Naive thymus-derived CD8-positive, alpha-beta T cell (primary cell): ENCODE results near the gene FAM20C. TPM values are rescaled to one million over a fixed set of nuclear protein-coding genes. Genes with fewer than 3 reads are reported as not detected.
A peak's percentile ranks its signal among the peaks of the same experiment; 100 is the strongest.
"Not testable (repeated sequence)": the region's sequence is repeated elsewhere in the genome, so short reads cannot be mapped to it uniquely, and the experiment has no call there.

ENCODE experiments used
- ATAC-seq, 2 donors: fragments of 150-1000 bp; cut with Tn5 transposase in 1 of 2; sonication (Bioruptor Pico), chemical (Tn5 transposase) in 1 of 2; 1 replicate in 1 of 2; 2 replicates in 1 of 2; pipeline ENCODE4 v1.10.0; 2021; ENCODE audit warnings: mild to moderate bottlenecking in 2 of 2, moderate library complexity in 2 of 2
- POLR2A ChIA-PET: fragments of 350-600 bp; sonication (Branson Sonifier 250); formaldehyde crosslinking; loops from one replicate; lab custom pipeline; 2021; ENCODE audit warnings: antibody characterized with exemption; lab: Charles Lee
- DNase-seq, 10 donors: peaks; one replicate each; pipeline versions ENCODE4 v3.0.0 to v3.0.0-alpha.2; 2020 to 2022
- H3K27ac Mint-ChIP-seq, 10 donors: one replicate each; pipeline ENCODE4 v1.8.0; 2020 to 2022; ENCODE audit warnings: mild to moderate bottlenecking in 10 of 10, mixed read lengths in 10 of 10, moderate library complexity in 4 of 10, inconsistent platforms in 1 of 10
- H3K27me3 Mint-ChIP-seq, 5 donors: one replicate each; pipeline ENCODE4 v1.8.0; 2021 to 2022; ENCODE audit warnings: mixed read lengths in 5 of 5
- H3K36me3 Mint-ChIP-seq, 3 donors: one replicate each; pipeline ENCODE4 v1.8.0; 2020 to 2022; ENCODE audit warnings: mixed read lengths in 3 of 3, mild to moderate bottlenecking in 2 of 3, inconsistent platforms in 1 of 3
- H3K4me1 Mint-ChIP-seq, 4 donors: one replicate each; pipeline ENCODE4 v1.8.0; 2021 to 2022; ENCODE audit warnings: mixed read lengths in 4 of 4
- H3K4me3 Mint-ChIP-seq, 10 donors: one replicate each; pipeline ENCODE4 v1.8.0; 2020 to 2022; ENCODE audit warnings: mild to moderate bottlenecking in 10 of 10, mixed read lengths in 10 of 10, moderate library complexity in 6 of 10, inconsistent platforms in 1 of 10
- H3K9me3 Mint-ChIP-seq, 9 donors: one replicate each; pipeline ENCODE4 v1.8.0; 2020 to 2022; ENCODE audit warnings: mixed read lengths in 9 of 9, mild to moderate bottlenecking in 3 of 9, inconsistent platforms in 1 of 9, moderate library complexity in 1 of 9
- polyA plus RNA-seq, 3 donors: library from polyadenylated mRNA; unstranded; fragments of 300-500 nt; fragmentation: Illumina TruSeq; gene quantifications; one replicate each; pipeline ENCODE4 v1.2.3, GENCODE V29; 2021
- total RNA-seq, 8 experiments: library from RNA in 2 of 8; stranded (reverse) in 2 of 8; gene quantifications; one replicate each; pipeline ENCODE4 v1.2.3 and lab custom pipeline; 2021 to 2026

The FAM20C gene
- total and polyA plus RNA-seq, 5 experiments from 2014 or later = 0.60 to 0.66 TPM; not detected in 3

DNA sequence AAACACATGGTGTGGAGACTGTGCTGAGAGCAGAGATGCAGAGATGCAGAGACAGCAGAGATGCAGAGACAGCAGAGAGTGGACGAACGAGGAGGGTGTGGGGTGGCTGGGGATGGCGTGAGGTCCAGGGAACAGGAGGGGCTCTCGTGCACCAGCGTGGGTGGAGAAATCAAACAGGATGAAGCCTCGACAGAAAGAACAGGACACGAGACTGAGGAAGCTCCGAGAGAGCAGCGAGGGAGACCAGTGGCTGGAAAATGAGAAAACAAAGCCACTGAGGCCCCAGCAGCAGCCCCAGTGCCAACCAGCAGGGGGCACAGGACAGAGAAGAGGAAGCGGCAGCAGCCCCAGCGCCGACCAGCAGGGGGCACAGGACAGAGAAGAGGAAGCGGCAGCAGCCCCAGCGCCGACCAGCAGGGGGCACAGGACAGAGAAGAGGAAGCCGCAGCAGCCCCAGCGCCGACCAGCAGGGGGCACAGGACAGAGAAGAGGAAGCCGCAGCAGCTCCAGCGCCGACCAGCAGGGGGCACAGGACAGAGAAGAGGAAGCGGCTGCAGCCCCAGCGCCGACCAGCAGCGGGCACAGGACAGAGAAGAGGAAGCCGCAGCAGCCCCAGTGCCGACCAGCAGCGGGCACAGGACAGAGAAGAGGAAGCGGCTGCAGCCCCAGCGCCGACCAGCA, 70.4 kb downstream of the FAM20C start:
- H3K4me1 Mint-ChIP-seq, H3K36me3 Mint-ChIP-seq, ATAC-seq, H3K27me3 Mint-ChIP-seq, H3K9me3 Mint-ChIP-seq, POLR2A ChIA-PET: not testable (repeated sequence)
- peak overlapping the region in 2 of 10 donors; percentile 62 to 67 for H3K4me3 Mint-ChIP-seq
- peak overlapping the region in 3 of 10 donors; percentile 62 to 92 (median 79) for H3K27ac Mint-ChIP-seq
- peak in 6 of 10 donors; percentile 17 to 48 (median 28) for DNase-seq

DNA sequence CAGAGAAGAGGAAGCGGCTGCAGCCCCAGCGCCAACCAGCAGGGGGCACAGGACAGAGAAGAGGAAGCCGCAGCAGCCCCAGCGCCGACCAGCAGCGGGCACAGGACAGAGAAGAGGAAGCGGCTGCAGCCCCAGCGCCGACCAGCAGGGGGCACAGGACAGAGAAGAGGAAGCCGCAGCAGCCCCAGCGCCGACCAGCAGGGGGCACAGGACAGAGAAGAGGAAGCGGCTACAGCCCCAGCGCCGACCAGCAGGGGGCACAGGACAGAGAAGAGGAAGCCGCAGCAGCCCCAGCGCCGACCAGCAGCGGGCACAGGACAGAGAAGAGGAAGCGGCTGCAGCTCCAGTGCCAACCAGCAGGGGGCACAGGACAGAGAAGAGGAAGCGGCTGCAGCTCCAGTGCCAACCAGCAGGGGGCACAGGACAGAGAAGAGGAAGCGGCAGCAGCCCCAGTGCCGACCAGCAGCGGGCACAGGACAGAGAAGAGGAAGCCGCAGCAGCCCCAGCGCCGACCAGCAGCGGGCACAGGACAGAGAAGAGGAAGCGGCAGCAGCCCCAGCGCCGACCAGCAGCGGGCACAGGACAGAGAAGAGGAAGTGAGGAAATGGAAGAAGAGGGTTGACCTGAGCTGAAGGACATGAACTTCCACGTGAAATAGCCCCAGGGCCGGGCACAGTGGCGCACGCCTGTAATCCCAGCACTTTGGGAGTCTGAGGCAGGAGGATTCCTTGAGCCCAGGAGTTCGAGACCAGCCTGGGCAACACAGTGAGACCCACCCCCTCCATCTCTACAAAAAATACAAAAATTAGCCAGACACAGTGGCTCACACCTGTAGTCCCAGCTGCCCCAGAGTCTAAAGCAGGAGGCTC, 71.3 kb downstream of the FAM20C start:
- H3K9me3 Mint-ChIP-seq, POLR2A ChIA-PET, H3K4me1 Mint-ChIP-seq, H3K36me3 Mint-ChIP-seq, H3K27me3 Mint-ChIP-seq, ATAC-seq: not testable (repeated sequence)
- DNase-seq = peak in 9 of 10 donors; percentile 19 to 83 (median 50)
- peak overlapping the region in 1 of 10 donors; percentile 43 for H3K27ac Mint-ChIP-seq
- peak overlapping the region in 3 of 10 donors; percentile 29 to 73 (median 48) for H3K4me3 Mint-ChIP-seq

DNA sequence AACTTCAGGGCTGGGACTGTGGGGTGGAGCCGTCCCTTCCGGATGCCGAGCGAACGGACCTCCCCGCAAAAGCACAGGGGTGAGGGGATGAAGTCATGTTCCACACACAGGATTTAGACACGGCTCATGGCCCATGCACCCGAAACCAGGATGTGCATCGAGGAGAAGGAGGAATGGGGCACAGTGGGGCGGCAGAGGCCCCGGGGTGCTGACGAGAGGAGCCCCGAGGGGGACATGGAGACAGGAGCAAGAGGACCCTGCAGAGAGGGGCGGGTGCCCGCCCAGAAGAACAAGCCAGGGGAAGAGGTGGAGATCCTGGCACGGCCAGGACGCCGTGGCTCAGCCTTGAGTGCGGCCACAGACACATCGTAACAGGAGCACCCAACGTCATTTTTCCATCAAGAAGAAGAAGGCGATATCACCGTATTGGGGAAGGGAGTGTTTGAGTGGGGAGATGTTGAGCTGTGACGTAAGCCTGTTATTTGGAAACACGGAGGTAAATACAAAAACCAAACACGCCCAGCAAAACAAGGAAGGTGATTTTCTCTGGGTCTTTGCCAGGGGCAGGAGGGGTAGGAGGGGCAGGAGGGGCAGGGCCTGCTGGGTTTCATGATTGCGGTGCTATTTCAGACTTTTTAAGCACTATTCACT, 72.3 kb downstream of the FAM20C start:
- peak in 1 of 10 donors; percentile 20 for DNase-seq
- ATAC-seq = no peak
- H3K27ac Mint-ChIP-seq = peak overlapping the region in 1 of 10 donors; percentile 78
- H3K36me3 Mint-ChIP-seq = no peaks in the 10 kb centered on the region
- H3K4me3 Mint-ChIP-seq = peak overlapping the region in 1 of 10 donors; percentile 60
- POLR2A ChIA-PET = no interaction called here
- no peaks in the 10 kb centered on the region for H3K27me3 Mint-ChIP-seq
- peaks cover 0 to 9% (median 6%) of the 10 kb centered on the region in 4 donors for H3K4me1 Mint-ChIP-seq
- H3K9me3 Mint-ChIP-seq = peaks cover 0 to 7% (median 0%) of the 10 kb centered on the region in 9 donors

DNA sequence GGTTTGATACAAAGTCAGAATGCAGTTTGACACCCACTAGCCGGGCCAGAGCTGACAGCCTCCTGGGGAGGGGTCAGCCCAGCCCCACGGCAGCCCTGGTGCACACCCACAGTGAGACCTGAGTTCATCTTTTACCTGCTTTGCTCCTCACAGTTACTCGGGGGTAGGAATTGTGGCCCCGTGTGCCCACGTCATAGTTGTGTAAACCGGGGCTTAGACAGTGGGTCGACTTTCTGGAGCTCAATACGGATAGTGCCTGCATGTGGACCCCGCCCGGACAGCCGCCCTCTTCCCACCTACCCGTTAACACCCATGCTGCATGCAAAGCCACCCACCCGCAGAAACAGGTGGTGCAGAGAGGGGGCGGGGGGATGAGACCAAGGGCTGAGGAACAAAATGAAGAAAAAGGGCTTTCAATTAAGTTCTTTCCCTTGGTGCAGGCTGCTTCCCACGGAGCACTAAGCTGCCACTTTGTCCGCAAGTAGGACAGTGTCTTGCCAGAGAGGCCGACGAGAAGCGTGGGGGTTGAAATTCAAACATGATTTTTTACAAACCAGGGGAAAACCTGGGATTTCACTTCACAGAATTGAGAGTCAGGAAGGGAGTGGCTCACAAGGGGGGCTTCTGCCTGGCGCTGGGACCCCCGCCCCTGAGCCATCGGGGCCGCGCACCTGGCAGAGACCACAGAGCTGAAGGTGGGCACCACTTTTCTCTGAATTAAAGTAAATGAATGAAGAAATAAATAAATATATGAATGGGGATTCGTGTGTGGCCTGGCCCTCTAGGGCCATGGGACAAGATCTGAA, 73.0 kb downstream of the FAM20C start:
- Mint-ChIP-seq H3K27ac (peak overlapping the region in 2 of 10 donors; percentile 13 to 78), H3K27me3 (no peaks in the 10 kb centered on the region), H3K9me3 (peaks cover 0 to 7% (median 0%) of the 10 kb centered on the region in 9 donors)

DNA sequence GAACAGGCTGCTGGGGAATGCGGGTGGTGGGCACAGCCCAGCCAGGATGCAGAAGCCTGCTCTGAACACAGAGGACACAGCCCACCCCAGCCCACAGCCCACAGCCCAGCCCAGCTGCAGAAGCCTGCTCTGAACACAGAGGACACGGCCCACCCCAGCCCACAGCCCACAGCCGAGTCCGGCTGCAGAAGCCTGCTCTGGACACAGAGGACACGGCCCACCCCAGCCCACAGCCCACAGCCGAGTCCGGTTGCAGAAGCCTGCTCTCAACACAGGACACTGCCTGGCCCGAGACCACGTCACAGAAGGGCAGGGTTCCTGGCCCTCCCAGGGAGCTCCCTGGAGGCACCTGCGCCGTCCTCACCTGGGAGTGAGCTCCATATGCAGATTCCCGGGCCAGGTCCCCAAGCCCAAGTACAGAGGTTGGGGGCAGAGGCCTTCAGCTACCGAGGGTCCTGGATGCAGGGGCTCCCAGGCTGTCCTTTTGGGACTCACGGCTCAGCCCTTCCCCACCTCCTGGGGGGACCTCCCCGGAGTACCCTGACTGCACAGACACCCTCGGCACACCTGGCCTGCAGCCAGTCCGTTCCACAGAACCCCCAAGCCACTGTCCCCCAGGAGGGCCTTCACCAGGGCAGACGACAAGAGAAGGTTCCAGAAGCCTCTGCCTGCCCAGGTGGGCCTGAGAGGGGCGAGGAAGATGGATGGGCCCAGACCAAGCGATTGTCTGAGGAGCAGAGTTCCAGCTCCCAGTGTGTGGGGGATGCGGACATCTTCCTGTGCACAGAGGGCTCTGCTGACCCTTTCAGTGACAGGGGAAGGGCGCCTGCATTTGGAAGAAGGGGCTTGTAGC, 73.9 kb downstream of the FAM20C start:
- POLR2A ChIA-PET = no interaction called here
- peaks cover 0 to 9% (median 6%) of the 10 kb centered on the region in 4 donors for H3K4me1 Mint-ChIP-seq

More for the DNA sequence above, 73.0 kb downstream of the FAM20C start:
- ATAC-seq = no peak
- no peak overlapping the region for H3K4me3 Mint-ChIP-seq
- POLR2A ChIA-PET = no interaction called here
- no peaks in the 10 kb centered on the region for H3K36me3 Mint-ChIP-seq
- peak in 1 of 10 donors; percentile 56 for DNase-seq
- peaks cover 0 to 9% (median 6%) of the 10 kb centered on the region in 4 donors for H3K4me1 Mint-ChIP-seq

DNA sequence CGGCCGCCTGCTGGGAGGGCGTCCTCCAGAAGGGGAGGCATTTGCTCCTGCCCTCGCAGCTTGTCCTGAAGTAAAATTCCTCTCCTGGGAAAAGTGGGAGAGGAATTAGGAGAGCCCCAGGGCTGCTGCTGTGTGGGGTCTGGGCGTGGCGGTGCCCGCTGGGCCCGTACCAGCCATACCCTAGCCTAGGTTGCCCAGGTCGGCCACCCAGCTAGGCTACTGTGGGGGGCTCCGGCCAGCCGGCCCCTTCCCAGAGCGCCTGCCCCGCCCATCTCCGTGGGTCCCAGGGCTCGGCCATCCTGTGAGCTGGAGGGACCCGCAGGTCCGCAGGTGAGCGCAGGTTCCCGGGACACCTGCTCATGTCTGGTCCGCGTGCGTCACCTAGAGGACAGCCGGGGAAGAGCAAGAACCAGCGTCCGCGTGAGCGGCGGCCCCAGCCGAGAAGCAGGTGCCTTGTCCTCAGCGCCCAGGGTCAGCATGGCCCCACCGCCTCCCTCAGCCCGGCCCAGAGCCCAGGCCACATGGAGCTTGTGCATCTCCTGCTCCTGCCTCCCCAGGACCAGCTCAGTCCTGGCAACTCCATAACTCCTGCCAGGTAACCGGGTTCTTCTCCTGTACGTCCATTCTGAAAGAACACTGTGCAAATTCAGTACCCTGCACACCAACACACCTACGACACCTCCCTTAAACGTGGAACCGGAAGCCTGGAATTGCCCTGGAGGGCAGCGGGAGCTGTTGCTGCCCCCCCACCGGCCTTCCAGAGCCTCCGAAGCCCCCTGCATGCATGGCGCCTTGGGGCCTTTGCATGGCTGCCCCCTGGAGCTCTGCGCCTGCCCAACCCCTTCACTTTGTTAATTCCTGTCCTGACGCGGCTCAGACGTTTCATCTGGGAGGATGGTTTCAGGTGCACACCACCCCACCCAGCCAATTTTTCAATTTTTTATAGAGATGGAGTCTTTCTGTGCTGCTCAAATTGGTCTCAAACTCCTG, 74.8 kb downstream of the FAM20C start:
- DNase-seq = peak in 1 of 10 donors; percentile 60

More for the DNA sequence above, 73.9 kb downstream of the FAM20C start:
- H3K9me3 Mint-ChIP-seq = peaks cover 0 to 7% (median 0%) of the 10 kb centered on the region in 9 donors
- DNase-seq (peak in 1 of 10 donors; percentile 50), ATAC-seq (no peak)
- H3K27ac Mint-ChIP-seq = no peak overlapping the region
- H3K4me3 Mint-ChIP-seq = no peak overlapping the region
- H3K27me3 Mint-ChIP-seq = no peaks in the 10 kb centered on the region
- no peaks in the 10 kb centered on the region for H3K36me3 Mint-ChIP-seq

DNA sequence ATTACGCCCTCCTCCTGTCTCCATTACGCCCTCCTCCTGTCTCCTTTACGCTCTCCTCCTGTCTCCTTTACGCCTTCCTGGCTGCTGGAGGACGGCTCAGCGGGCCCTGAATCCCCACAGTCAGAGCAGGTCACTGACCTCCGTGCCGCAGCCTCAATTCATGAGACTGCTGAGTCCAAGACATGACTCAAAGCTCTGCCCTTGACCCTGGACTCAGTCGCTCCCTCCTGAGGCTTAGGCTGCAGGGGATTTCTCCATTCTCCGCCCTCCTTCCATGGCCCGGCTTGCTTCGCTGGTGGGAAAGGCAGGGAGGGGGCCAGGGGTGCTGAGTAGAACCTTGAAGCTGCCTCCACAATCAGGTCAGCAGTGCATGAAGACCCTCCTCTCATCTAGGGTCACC, 76.6 kb downstream of the FAM20C start:
- ATAC-seq (no peak), DNase-seq (peak in 1 of 10 donors; percentile 15)
- Mint-ChIP-seq H3K36me3 (peaks cover 0 to 12% (median 2%) of the 10 kb centered on the region in 3 donors), H3K4me3 (no peak overlapping the region), H3K27me3 (no peaks in the 10 kb centered on the region), H3K4me1 (peaks cover 0 to 6% (median 1%) of the 10 kb centered on the region in 4 donors), H3K9me3 (peaks cover 2 to 16% (median 12%) of the 10 kb centered on the region in 9 donors), H3K27ac (no peak overlapping the region)
- POLR2A ChIA-PET = no interaction called here

More for the DNA sequence above, 74.8 kb downstream of the FAM20C start:
- Mint-ChIP-seq H3K9me3 (peaks cover 0 to 4% (median 0%) of the 10 kb centered on the region in 9 donors), H3K4me3 (no peak overlapping the region), H3K27ac (no peak overlapping the region), H3K36me3 (no peaks in the 10 kb centered on the region), H3K27me3 (no peaks in the 10 kb centered on the region), H3K4me1 (peaks cover 0 to 6% (median 4%) of the 10 kb centered on the region in 4 donors)
- POLR2A ChIA-PET = no interaction called here
- ATAC-seq = no peak

DNA sequence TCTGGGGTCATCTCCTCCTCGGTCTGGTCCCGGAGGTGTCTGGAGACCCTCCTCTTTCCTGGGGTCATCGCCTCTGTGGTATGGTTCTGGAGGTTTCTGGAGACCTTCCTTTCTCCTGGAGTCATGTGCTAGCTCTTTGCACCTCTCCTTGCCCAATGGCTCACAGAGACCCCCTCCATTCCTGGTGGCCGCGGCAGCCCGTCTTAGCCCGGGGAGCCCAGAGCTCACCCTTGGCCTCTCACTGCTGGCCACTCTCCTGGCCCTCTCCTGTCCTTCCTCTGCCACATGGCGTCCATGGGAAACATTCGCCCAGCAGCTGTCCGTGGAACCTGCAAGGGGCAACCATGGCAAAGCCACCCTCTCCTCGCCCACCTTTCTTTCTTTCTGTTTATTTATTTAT, 77.3 kb downstream of the FAM20C start:
- POLR2A ChIA-PET = no interaction called here
- no peak for ATAC-seq
- no peak overlapping the region for H3K4me3 Mint-ChIP-seq
- H3K27ac Mint-ChIP-seq = no peak overlapping the region
- DNase-seq = peak in 1 of 10 donors; percentile 55
- H3K4me1 Mint-ChIP-seq = peaks cover 0 to 1% (median 0%) of the 10 kb centered on the region in 4 donors
- peaks cover 2 to 23% (median 18%) of the 10 kb centered on the region in 9 donors for H3K9me3 Mint-ChIP-seq
- H3K36me3 Mint-ChIP-seq = peaks cover 0 to 19% (median 2%) of the 10 kb centered on the region in 3 donors
- no peaks in the 10 kb centered on the region for H3K27me3 Mint-ChIP-seq

DNA sequence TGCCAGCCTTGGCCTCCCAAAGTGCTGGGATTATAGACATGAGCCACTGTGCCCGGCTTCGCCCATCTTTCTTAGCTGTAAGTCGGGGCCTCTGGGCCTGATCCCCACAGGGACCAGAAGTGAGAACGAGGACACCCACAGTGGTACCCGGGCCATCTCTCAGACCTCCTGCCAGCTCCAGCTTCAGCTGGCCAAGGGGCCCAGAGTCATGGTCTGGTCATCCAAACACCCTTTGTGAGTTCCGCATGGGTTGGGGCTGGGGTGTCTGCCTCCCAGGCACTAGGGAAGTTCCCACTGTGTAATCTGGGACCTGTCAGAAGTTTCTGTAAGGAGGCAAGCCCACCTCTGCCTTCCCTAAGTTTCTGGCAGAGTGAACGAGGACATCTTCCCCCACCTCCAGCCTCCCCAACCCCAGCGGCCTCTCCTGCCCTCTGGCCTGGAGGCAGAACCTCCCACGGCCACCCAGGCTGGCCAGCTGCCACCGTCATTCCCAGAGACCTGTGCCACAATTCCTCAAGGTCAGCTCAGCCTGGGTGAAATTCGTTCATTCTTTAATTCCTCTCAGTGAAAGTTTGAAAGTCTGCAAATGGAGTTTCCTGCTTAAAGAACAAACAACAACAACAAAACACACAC, 78.1 kb downstream of the FAM20C start:
- DNase-seq = peak in 1 of 10 donors; percentile 59

More for the DNA sequence above, 78.1 kb downstream of the FAM20C start:
- Mint-ChIP-seq H3K4me1 (no peaks in the 10 kb centered on the region), H3K36me3 (peaks cover 0 to 25% (median 3%) of the 10 kb centered on the region in 3 donors), H3K4me3 (no peak overlapping the region), H3K27ac (peak overlapping the region in 1 of 10 donors; percentile 43), H3K9me3 (peaks cover 5 to 28% (median 23%) of the 10 kb centered on the region in 9 donors), H3K27me3 (no peaks in the 10 kb centered on the region)
- ATAC-seq = no peak
- POLR2A ChIA-PET = no interaction called here
